Endothelial cell of umbilical vein (primary cell): ENCODE results near the gene PXYLP1. TPM values are rescaled to one million over a fixed set of nuclear protein-coding genes. Genes with fewer than 3 reads are reported as not detected.

ENCODE experiments used
- BruUV-seq: library from RNA; stranded (reverse); fragments of 400-500 nt; replicated peaks from 2 replicates; lab custom pipeline; 2021; lab: Mats Ljungman, UMichigan
- CTCF ChIA-PET: fragments of 300-600, 350-600 bp; sonication (Branson Sonifier 250); formaldehyde crosslinking; loops from one replicate; lab custom pipeline; 2021; ENCODE audit warnings: antibody characterized with exemption, inconsistent platforms; lab: Charles Lee
- POLR2A ChIA-PET: fragments of 300-600, 350-600 bp; sonication (Branson Sonifier 250); formaldehyde crosslinking; loops from one replicate; lab custom pipeline; 2021; ENCODE audit warnings: antibody characterized with exemption, inconsistent platforms; lab: Charles Lee
- DNase-seq: peaks from one replicate; pipeline ENCODE4 v3.0.0-alpha.2; 2011; ENCODE audit warnings: low read depth, low spot score
- FAIRE-seq: peaks from 2 replicates; lab custom pipeline; 2011; peaks lifted over from hg19 to GRCh38; lab: Jason Lieb, UNC
- H2AFZ ChIP-seq: 2 replicates; pipeline ENCODE4 v1.6.0; 2012; ENCODE audit warnings: low read depth, low read length, control low read depth, inconsistent platforms
- H3K27ac ChIP-seq: 2 replicates; pipeline ENCODE4 v1.5.1; 2011; ENCODE audit warnings: low read depth, mild to moderate bottlenecking, control low read depth, low read length, moderate library complexity; ENCODE audit not compliant: insufficient read depth
- H3K27me3 ChIP-seq, 2 experiments: 2 replicates each; pipeline versions ENCODE4 v1.6.0 to v1.6.1; 2011; ENCODE audit warnings: low read length in 2 of 2, mixed read lengths in 1 of 2; ENCODE audit not compliant: control insufficient read depth in 2 of 2, insufficient read depth in 2 of 2
- H3K36me3 ChIP-seq, 2 experiments: 2 replicates in 1 of 2; 3 replicates in 1 of 2; pipeline ENCODE4 v1.5.1; 2011; ENCODE audit warnings: low read length in 2 of 2, mild to moderate bottlenecking in 1 of 2, moderate library complexity in 1 of 2; ENCODE audit not compliant: control insufficient read depth in 2 of 2, insufficient read depth in 2 of 2; ENCODE audit errors: extremely low read depth in 1 of 2
- H3K4me1 ChIP-seq: 3 replicates; pipeline ENCODE4 v1.5.1; 2011; ENCODE audit warnings: mild to moderate bottlenecking, low read length; ENCODE audit not compliant: control insufficient read depth, insufficient read depth; ENCODE audit errors: extremely low read depth
- H3K4me2 ChIP-seq: 2 replicates; pipeline ENCODE4 v1.6.1; 2011; ENCODE audit warnings: low read length, control low read depth, mixed read lengths; ENCODE audit not compliant: insufficient read depth
- H3K4me3 ChIP-seq, 3 experiments: fragments of 200-600 bp in 1 of 3; sonication (generic), shearing (Covaris generic) in 1 of 3; replicated peaks in 1 of 3; 2 replicates each; pipeline ENCODE4 v1.5.1; 2011 to 2016; ENCODE audit warnings: control low read depth in 3 of 3, low read length in 3 of 3, mild to moderate bottlenecking in 2 of 3, inconsistent platforms in 1 of 3, low read depth in 1 of 3, moderate library complexity in 1 of 3; ENCODE audit not compliant: insufficient read depth in 1 of 3
- H3K79me2 ChIP-seq: 2 replicates; pipeline ENCODE4 v1.6.0; 2012; ENCODE audit warnings: low read length, inconsistent platforms; ENCODE audit not compliant: control insufficient read depth, insufficient read depth
- H3K9ac ChIP-seq: replicated peaks from 2 replicates; pipeline ENCODE3; 2011; ENCODE audit warnings: low read length, control low read depth; ENCODE audit not compliant: insufficient read depth; ENCODE audit errors: extremely low read depth
- H3K9me1 ChIP-seq: replicated peaks from 3 replicates; pipeline ENCODE4 v1.6.0; 2011; ENCODE audit warnings: mild to moderate bottlenecking, low read length; ENCODE audit not compliant: control insufficient read depth, insufficient read depth; ENCODE audit errors: extremely low read depth
- H3K9me3 ChIP-seq: replicated peaks from 2 replicates; pipeline ENCODE4 v1.5.1; 2012; ENCODE audit warnings: low read length, inconsistent platforms; ENCODE audit not compliant: control insufficient read depth, insufficient read depth
- H4K20me1 ChIP-seq: replicated peaks from 2 replicates; pipeline ENCODE3; 2011; ENCODE audit warnings: mild to moderate bottlenecking, low read length; ENCODE audit not compliant: control insufficient read depth, insufficient read depth; ENCODE audit errors: extremely low read depth
- CTCF ChIP-seq, 2 donors: IDR thresholded peaks; 1 replicate in 1 of 2; 2 replicates in 1 of 2; pipeline ENCODE4 v1.5.1; 2011; ENCODE audit warnings: low read length in 2 of 2, mild to moderate bottlenecking in 2 of 2, moderate library complexity in 2 of 2, control low read depth in 1 of 2, inconsistent platforms in 1 of 2, low read depth in 1 of 2; ENCODE audit not compliant: insufficient read depth in 1 of 2; ENCODE audit errors: extremely low read depth in 1 of 2
- EZH2 ChIP-seq: IDR thresholded peaks from 2 replicates; pipeline ENCODE4 v1.6.1; 2012; ENCODE audit warnings: borderline replicate concordance, low read depth, mild to moderate bottlenecking, moderate library complexity, low read length, inconsistent platforms; ENCODE audit not compliant: severe bottlenecking
- FOS ChIP-seq: IDR thresholded peaks from 2 replicates; pipeline ENCODE4 v1.6.1; 2011; ENCODE audit warnings: mild to moderate bottlenecking, low read length, moderate library complexity, borderline replicate concordance; ENCODE audit not compliant: insufficient read depth
- GATA2 ChIP-seq: IDR thresholded peaks from 2 replicates; pipeline ENCODE4 v1.7.0; 2011; ENCODE audit warnings: low read depth, mild to moderate bottlenecking, moderate library complexity, mixed read lengths, low read length; ENCODE audit not compliant: insufficient read length, insufficient read depth
- JUN ChIP-seq: IDR thresholded peaks from 2 replicates; pipeline ENCODE4 v1.6.1; 2011; ENCODE audit warnings: borderline replicate concordance, low read depth; ENCODE audit not compliant: insufficient read length, insufficient read depth
- MAX ChIP-seq: IDR thresholded peaks from 2 replicates; pipeline ENCODE4 v1.6.1; 2011; ENCODE audit not compliant: insufficient read depth, insufficient read length
- MYC ChIP-seq: IDR thresholded peaks from one replicate; pipeline ENCODE4 v1.6.1; 2011; ENCODE audit warnings: mild to moderate bottlenecking, low read depth, low read length
- POLR2A ChIP-seq: IDR thresholded peaks from 2 replicates; pipeline ENCODE4 v1.6.1; 2012; ENCODE audit warnings: low read depth, mild to moderate bottlenecking, control low read depth, low read length
- POLR2AphosphoS5 ChIP-seq: IDR thresholded peaks from 2 replicates; pipeline ENCODE4 v1.6.1; 2012; ENCODE audit warnings: low read depth, mild to moderate bottlenecking, control low read depth, low read length, moderate library complexity; ENCODE audit not compliant: insufficient read depth
- dilution Hi-C: fragments of 300-500 bp; cut with MboI; formaldehyde crosslinking; loops from one replicate; pipeline ENCODE4 v1.15.0; 2019; ENCODE audit warnings: low sequenced_read_pairs; ENCODE audit not compliant: extremely low pct_ligation_motif_present
- intact Hi-C: fragments of 100-400 bp; cut with micrococcal nuclease; formaldehyde crosslinking; loops from one replicate; pipeline ENCODE4 v1.10.0; 2022
- polyA plus RNA-seq, 4 experiments: library from polyadenylated mRNA; depleted of rRNA in 3 of 4; stranded (reverse) in 3 of 4; unstranded in 1 of 4; fragments of >200 nt; gene quantifications; 2 replicates each; pipeline versions ENCODE4 v1.2.1 to v1.2.3, GENCODE V29; 2011 to 2012; ENCODE audit warnings: missing spikeins in 1 of 4
- total RNA-seq: library from RNA; stranded (reverse); gene quantifications from 2 replicates; pipeline ENCODE4 v1.2.3, GENCODE V29; 2021

PXYLP1 gene
- total and polyA plus RNA-seq, 2 donors (not counting 3 experiments of a cell fraction or from before 2014, with no cell fraction given): 0.84 to 1.7 TPM

- intact Hi-C loops (no loop called here), dilution Hi-C loops (no loop called here)
- FAIRE-seq: no peak
- no peaks in the 10 kb centered on the region for H3K36me3 ChIP-seq
- no peak overlapping the region for H3K9ac ChIP-seq
- TF ChIP-seq POLR2AphosphoS5 (no peak), MYC (no peak), JUN (no peak), EZH2 (no peak), GATA2 (no peak), POLR2A (no peak), FOS (no peak), CTCF (IDR thresholded peaks at IDR 0.05; ENCODE audit: extremely low read depth in 1 of 2, insufficient read depth in 1 of 2, low read depth in 1 of 2, low read length in 2 of 2) (no peak), MAX (no peak)
- H3K4me2 ChIP-seq: no peak overlapping the region
- no peak for DNase-seq
- no peaks in the 10 kb centered on the region for H3K9me1 ChIP-seq
- H3K27me3 ChIP-seq: peaks cover 10 to 18% of the 10 kb centered on the region in 2 experiments
- no TSS peak for BruUV-seq
- no peak overlapping the region for H2AFZ ChIP-seq
- H4K20me1 ChIP-seq: no peaks in the 10 kb centered on the region
- no peak overlapping the region for H3K27ac ChIP-seq
- peaks cover 8% of the 10 kb centered on the region for H3K4me1 ChIP-seq
- H3K79me2 ChIP-seq: no peaks in the 10 kb centered on the region
- H3K9me3 ChIP-seq: no peaks in the 10 kb centered on the region
- ChIA-PET POLR2A (no interaction called here), CTCF (interaction anchor here (0.6 kb wide), 1 partner anchor 128 kb away, joined by 3 read pairs; no protein-coding TSS in a partner anchor)
- no peak overlapping the region for H3K4me3 ChIP-seq
These were observed 2.0 kb downstream of the PXYLP1 start for GRCh38 chr3:141233457-141234161.
